Lower leg skin (tissue), 4 donors: ENCODE data around the gene TREX2. TPM values are rescaled to one million over a fixed set of nuclear protein-coding genes. Genes with fewer than 3 reads are reported as not detected.

ENCODE experiments used
- DNase-seq, 2 donors: peaks; one replicate each; pipeline ENCODE4 v3.0.0-alpha.2; 2019; ENCODE audit warnings: low spot score in 2 of 2
- H3K4me3 ChIP-seq: fragments of 200-600 bp; sonication (generic); 2 replicates; pipeline ENCODE4 v1.5.1; 2017; ENCODE audit warnings: mild to moderate bottlenecking, low read depth; ENCODE audit not compliant: poor library complexity, severe bottlenecking
- CTCF ChIP-seq, 3 donors: fragments of 450-650 bp; IDR thresholded peaks; one replicate each; pipeline ENCODE4 v1.5.1; 2016; ENCODE audit warnings: antibody characterized with exemption in 3 of 3, mild to moderate bottlenecking in 3 of 3, moderate library complexity in 2 of 3
- POLR2A ChIP-seq, 2 donors: fragments of 450-650 bp; IDR thresholded peaks; one replicate each; pipeline ENCODE4 v1.6.1; 2016 to 2017; ENCODE audit warnings: antibody characterized with exemption in 2 of 2, mild to moderate bottlenecking in 1 of 2, moderate library complexity in 1 of 2
- WGBS, 2 donors: methylation state at CpG; one replicate each; pipeline ENCODE4 v1.1.5; 2018; 5-methylcytosine and 5-hydroxymethylcytosine counted together
- intact Hi-C: fragments of 100-400 bp; cut with DNase I; formaldehyde crosslinking; loops from one replicate; pipeline ENCODE4 v1.15.0; 2023; ENCODE audit warnings: low total_unique reads
- total RNA-seq, 4 donors: library from RNA; depleted of rRNA; stranded (reverse); fragments of >200 nt; gene quantifications; one replicate each; pipeline ENCODE4 v1.1.0, GENCODE V29; 2016

The TREX2 gene
- total RNA-seq, 4 donors from 2014 or later = 76.4 to 129 (median 112) TPM

GRCh38 chrX:153410888-153411254 is 35.0 kb downstream of the TREX2 start:
- no peak for DNase-seq
- H3K4me3 ChIP-seq = no peak overlapping the region
- intact Hi-C loops = no loop called here
- 53 to 55% methylated on average over 8 to 12 of the region's 12 CpGs for WGBS, 2 donors
- TF ChIP-seq POLR2A (IDR thresholded peaks at IDR 0.05) (no peak), CTCF (IDR thresholded peaks at IDR 0.05) (no peak)

- DNase-seq = no peak
- intact Hi-C loops = no loop called here
- WGBS, 2 donors = 83 to 88% methylated on average over 3 to 13 of the region's 15 CpGs
- no peak overlapping the region for H3K4me3 ChIP-seq
- TF ChIP-seq POLR2A (IDR thresholded peaks at IDR 0.05) = no peak
- TF ChIP-seq CTCF (IDR thresholded peaks at IDR 0.05) = no peak
These were observed 35.5 kb downstream of the TREX2 start for GRCh38 chrX:153410373-153410772.

GRCh38 chrX:153409414-153410101 is 36.3 kb downstream of the TREX2 start:
- WGBS, 2 donors = 86 to 90% methylated on average over 19 to 28 of the region's 30 CpGs
- intact Hi-C loops = no loop called here
- TF ChIP-seq POLR2A (IDR thresholded peaks at IDR 0.05) = no peak
- no peak for TF ChIP-seq CTCF (IDR thresholded peaks at IDR 0.05)
- no peak for DNase-seq
- H3K4me3 ChIP-seq = no peak overlapping the region

GRCh38 chrX:153408871-153409351 is 36.9 kb downstream of the TREX2 start:
- intact Hi-C loops = no loop called here
- no peak for TF ChIP-seq POLR2A (IDR thresholded peaks at IDR 0.05)
- no peak for TF ChIP-seq CTCF (IDR thresholded peaks at IDR 0.05)
- H3K4me3 ChIP-seq = no peak overlapping the region
- WGBS, 2 donors = 84 to 86% methylated on average over 5 to 9 of the region's 12 CpGs
- no peak for DNase-seq

GRCh38 chrX:153408221-153408721 is 37.6 kb downstream of the TREX2 start:
- no peak for TF ChIP-seq CTCF (IDR thresholded peaks at IDR 0.05)
- no peak for TF ChIP-seq POLR2A (IDR thresholded peaks at IDR 0.05)
- no peak for DNase-seq
- intact Hi-C loops = no loop called here
- WGBS, 2 donors = 79 to 82% methylated on average over 3 to 10 of the region's 10 CpGs
- no peak overlapping the region for H3K4me3 ChIP-seq
